Measurements from ENCODE around the gene KCND1.

Gene KCND1

DNA sequence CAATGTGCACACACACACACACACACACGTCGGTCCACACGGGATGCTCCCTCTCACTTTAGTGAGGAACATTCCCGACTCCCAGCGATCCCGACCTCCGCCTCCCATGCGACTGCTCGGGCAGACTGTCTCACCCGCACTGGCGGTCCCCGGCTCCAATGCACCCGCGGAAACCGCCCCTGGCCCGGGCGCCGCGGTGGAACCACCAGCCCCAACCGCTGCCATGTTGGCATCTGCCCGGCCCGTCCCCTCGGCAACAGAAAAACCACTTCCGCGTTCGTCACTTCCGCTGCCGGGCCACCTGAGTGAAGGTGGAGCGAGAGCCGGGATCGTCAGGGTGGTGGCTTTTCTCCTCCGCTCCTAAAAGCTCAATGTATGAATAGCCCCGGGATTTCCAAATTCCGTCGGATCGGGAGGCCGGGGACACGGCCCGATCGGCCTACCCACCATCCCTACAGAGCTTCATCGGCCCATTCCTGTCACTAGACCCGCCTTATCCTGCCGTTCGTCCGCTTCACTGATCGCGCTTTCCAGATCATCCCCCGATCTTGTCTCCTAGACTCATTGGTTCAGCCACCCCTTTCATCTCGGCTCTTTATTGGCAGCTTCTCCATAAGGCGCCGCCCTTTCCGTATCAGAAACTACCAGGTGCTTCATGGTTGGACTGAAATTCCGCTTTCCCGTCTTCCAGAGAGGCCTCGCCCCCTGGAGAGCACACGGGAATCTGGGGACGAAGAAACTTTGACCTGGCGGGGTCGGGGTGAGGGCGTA lies 60.0 kb downstream of the KCND1 start, which contains the start of gene SLC35A2:
TSS of gene SLC35A2 (minus strand) at position 235 of the 771 bp plus-strand sequence. CDS start at position 225, 10 bp downstream.
- DNase-seq (ENCODE audit: low read depth) = peak; percentile 81
